GM10248 (cell line): ENCODE data around the gene SPATS2L.

Experiments used
- CTCF ChIA-PET: fragments of 300-600 bp; sonication (Branson Sonifier 250); formaldehyde crosslinking; extraction: SDS; loops from one replicate; lab custom pipeline; 2021; ENCODE audit warnings: antibody characterized with exemption; lab: Yijun Ruan, JAX
- POLR2A ChIA-PET: fragments of 350-650 bp; sonication (Branson Sonifier 250); formaldehyde crosslinking; extraction: SDS; loops from one replicate; lab custom pipeline; 2020; ENCODE audit warnings: antibody characterized with exemption; lab: Yijun Ruan, JAX
- DNase-seq: peaks from one replicate; pipeline ENCODE4 v3.0.0; 2012; ENCODE audit errors: extremely low spot score
- TF ChIP-seq, protein P1 (sequence below): IDR thresholded peaks from 2 replicates; pipeline ENCODE4 v1.5.1; 2012; ENCODE audit warnings: mild to moderate bottlenecking, low read depth; ENCODE audit errors: extremely low read depth, missing control alignments, control extremely low read depth

The SPATS2L gene, protein sequence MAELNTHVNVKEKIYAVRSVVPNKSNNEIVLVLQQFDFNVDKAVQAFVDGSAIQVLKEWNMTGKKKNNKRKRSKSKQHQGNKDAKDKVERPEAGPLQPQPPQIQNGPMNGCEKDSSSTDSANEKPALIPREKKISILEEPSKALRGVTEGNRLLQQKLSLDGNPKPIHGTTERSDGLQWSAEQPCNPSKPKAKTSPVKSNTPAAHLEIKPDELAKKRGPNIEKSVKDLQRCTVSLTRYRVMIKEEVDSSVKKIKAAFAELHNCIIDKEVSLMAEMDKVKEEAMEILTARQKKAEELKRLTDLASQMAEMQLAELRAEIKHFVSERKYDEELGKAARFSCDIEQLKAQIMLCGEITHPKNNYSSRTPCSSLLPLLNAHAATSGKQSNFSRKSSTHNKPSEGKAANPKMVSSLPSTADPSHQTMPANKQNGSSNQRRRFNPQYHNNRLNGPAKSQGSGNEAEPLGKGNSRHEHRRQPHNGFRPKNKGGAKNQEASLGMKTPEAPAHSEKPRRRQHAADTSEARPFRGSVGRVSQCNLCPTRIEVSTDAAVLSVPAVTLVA

GRCh38 chr2:200306196-200306930 lies at the start of gene SPATS2L:
Gene SPATS2L, plus strand, starts transcription at chr2:200306693. Its CDS starts 82,552 bp downstream, at chr2:200389245.
- TF ChIP-seq, protein P1, sequence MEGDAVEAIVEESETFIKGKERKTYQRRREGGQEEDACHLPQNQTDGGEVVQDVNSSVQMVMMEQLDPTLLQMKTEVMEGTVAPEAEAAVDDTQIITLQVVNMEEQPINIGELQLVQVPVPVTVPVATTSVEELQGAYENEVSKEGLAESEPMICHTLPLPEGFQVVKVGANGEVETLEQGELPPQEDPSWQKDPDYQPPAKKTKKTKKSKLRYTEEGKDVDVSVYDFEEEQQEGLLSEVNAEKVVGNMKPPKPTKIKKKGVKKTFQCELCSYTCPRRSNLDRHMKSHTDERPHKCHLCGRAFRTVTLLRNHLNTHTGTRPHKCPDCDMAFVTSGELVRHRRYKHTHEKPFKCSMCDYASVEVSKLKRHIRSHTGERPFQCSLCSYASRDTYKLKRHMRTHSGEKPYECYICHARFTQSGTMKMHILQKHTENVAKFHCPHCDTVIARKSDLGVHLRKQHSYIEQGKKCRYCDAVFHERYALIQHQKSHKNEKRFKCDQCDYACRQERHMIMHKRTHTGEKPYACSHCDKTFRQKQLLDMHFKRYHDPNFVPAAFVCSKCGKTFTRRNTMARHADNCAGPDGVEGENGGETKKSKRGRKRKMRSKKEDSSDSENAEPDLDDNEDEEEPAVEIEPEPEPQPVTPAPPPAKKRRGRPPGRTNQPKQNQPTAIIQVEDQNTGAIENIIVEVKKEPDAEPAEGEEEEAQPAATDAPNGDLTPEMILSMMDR = no peak
- POLR2A ChIA-PET = no interaction called here
- CTCF ChIA-PET = interaction anchor here (0.7 to 2.3 kb wide), 6 partner anchors 14 to 180 kb away, joined by 3 to 6 read pairs (median 4); no protein-coding TSS in a partner anchor
- peak; percentile 75 for DNase-seq

- DNase-seq = no peak
- ChIA-PET CTCF (interaction anchor here (1.8 kb wide), 1 partner anchor 11 kb away, joined by 5 read pairs; no protein-coding TSS in a partner anchor), POLR2A (no interaction called here)
- TF ChIP-seq, protein P1 = no peak
These were observed 48.9 kb upstream of the SPATS2L start for GRCh38 chr2:200257570-200257969.

- ChIA-PET POLR2A (no interaction called here), CTCF (interaction anchor here (1.5 to 1.8 kb wide), 2 partner anchors 11 to 16 kb away, joined by 3 to 5 read pairs; no protein-coding TSS in a partner anchor)
- no peak for DNase-seq
- TF ChIP-seq, protein P1 = no peak
These were observed 48.4 kb upstream of the SPATS2L start for GRCh38 chr2:200258081-200258480.

DNA sequence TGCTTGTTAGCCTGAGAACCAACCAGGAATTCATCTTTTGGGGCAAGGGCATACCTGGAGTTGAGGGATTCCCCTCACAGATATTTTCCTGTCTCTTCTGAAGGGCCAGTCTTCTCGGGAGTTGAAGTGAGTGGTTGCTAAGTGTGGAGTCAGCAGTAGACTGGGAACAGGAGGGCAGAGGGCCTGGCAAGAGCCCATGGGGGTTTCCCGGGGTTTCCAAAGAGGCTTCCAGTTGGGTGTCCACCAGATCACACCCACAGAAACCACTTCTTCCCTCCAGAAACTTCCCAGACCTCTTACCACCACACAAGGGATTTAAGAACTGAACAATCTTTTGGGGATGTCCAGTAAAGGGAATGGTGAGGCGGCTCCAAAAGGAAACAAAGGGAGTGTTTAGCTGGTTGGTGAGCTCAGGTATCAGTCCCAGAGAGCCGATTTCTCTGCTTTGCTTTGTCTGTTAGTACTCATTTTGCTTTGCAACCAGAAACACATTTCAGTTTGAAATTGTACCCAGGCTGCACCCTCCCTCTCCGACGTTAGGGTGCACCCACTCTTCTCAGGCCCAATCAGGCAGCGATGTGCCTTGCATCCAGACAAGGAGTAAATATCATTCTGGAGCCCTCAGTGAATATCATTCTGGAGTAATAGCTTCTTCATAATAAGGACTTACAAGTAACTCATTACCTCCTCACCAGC lies 47.5 kb upstream of the SPATS2L start:
- TF ChIP-seq, protein P1 = no peak
- no peak for DNase-seq
- CTCF ChIA-PET = interaction anchor here (1.5 to 1.8 kb wide), 2 partner anchors 10 to 15 kb away, joined by 3 to 5 read pairs; no protein-coding TSS in a partner anchor
- POLR2A ChIA-PET = no interaction called here

DNA sequence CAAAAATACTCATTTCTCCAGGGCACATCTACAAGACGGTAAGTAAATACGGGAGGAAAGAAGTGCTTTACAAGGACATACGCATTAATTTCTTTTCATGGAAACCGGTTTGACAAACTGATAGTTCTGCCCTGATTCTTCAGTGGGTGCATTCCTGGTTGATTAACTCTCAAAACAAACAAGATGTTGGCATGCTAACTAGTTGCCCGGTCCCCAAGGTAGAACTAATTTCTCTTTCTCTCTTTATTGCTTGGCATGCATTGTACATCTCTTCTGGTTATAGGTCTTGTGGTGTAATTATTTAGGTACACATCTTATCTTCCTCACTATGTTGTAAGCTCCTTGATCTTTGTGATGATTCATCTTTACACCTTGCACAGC lies 46.9 kb upstream of the SPATS2L start:
- POLR2A ChIA-PET = no interaction called here
- CTCF ChIA-PET = interaction anchor here (1.5 kb wide), 1 partner anchor 14 kb away, joined by 3 read pairs; no protein-coding TSS in a partner anchor
- DNase-seq = no peak
- TF ChIP-seq, protein P1 = no peak
